ENCODE data around the gene AFF4.

AFF4 gene

GRCh38 chr5:132909702-132910101 lies 53.7 kb downstream of the AFF4 start:
- DNase-seq (ENCODE audit: low read depth, low spot score): no peak
- no peak overlapping the region for H3K4me3 ChIP-seq (ENCODE audit: low read depth, low read length)
- POLR2A ChIA-PET: interaction anchor here (0.6 kb wide), 1 partner anchor 142 kb away, joined by 3 read pairs; no protein-coding TSS in a partner anchor
- TF ChIP-seq CTCF (IDR thresholded peaks at IDR 0.05; ENCODE audit: insufficient read depth, low read length, missing control alignments): no peak
- CTCF ChIA-PET: no interaction called here

GRCh38 chr5:132907161-132907560 lies 56.3 kb downstream of the AFF4 start:
- ChIA-PET CTCF (no interaction called here), POLR2A (no interaction called here)
- no peak for TF ChIP-seq CTCF (IDR thresholded peaks at IDR 0.05; ENCODE audit: insufficient read depth, low read length, missing control alignments)

GRCh38 chr5:132905938-132906337 lies 57.5 kb downstream of the AFF4 start:
- H3K4me3 ChIP-seq (ENCODE audit: low read depth, low read length): no peak overlapping the region
- ChIA-PET POLR2A (interaction anchor here (0.6 kb wide), 1 partner anchor 25 kb away, joined by 4 read pairs; no protein-coding TSS in a partner anchor), CTCF (interaction anchor here (0.9 kb wide), 1 partner anchor 11 kb away, joined by 3 read pairs; no protein-coding TSS in a partner anchor)
- DNase-seq (ENCODE audit: low read depth, low spot score): no peak
- no peak for TF ChIP-seq CTCF (IDR thresholded peaks at IDR 0.05; ENCODE audit: insufficient read depth, low read length, missing control alignments)

More at GRCh38 chr5:132907161-132907560, 56.3 kb downstream of the AFF4 start:
- no peak overlapping the region for H3K4me3 ChIP-seq (ENCODE audit: low read depth, low read length)
- no peak for DNase-seq (ENCODE audit: low read depth, low spot score)

GRCh38 chr5:132901730-132902129 lies 61.7 kb downstream of the AFF4 start:
- no peak for TF ChIP-seq CTCF (IDR thresholded peaks at IDR 0.05; ENCODE audit: insufficient read depth, low read length, missing control alignments)
- no peak overlapping the region for H3K4me3 ChIP-seq (ENCODE audit: low read depth, low read length)
- POLR2A ChIA-PET: no interaction called here

GRCh38 chr5:132901036-132901435 lies 62.4 kb downstream of the AFF4 start:
- DNase-seq (ENCODE audit: low read depth, low spot score): no peak
- TF ChIP-seq CTCF (IDR thresholded peaks at IDR 0.05; ENCODE audit: insufficient read depth, low read length, missing control alignments): no peak
- H3K4me3 ChIP-seq (ENCODE audit: low read depth, low read length): no peak overlapping the region
- ChIA-PET CTCF (interaction anchor here (0.6 to 3.6 kb wide), 4 partner anchors 12 to 18 kb away, joined by 3 to 12 read pairs (median 4); no protein-coding TSS in a partner anchor), POLR2A (no interaction called here)

More at GRCh38 chr5:132901730-132902129, 61.7 kb downstream of the AFF4 start:
- no peak for DNase-seq (ENCODE audit: low read depth, low spot score)
- CTCF ChIA-PET: interaction anchor here (0.6 to 1.3 kb wide), 2 partner anchors 13 kb away, joined by 3 to 4 read pairs; no protein-coding TSS in a partner anchor

GRCh38 chr5:132898094-132898493 lies 65.3 kb downstream of the AFF4 start:
- no peak for TF ChIP-seq CTCF (IDR thresholded peaks at IDR 0.05; ENCODE audit: insufficient read depth, low read length, missing control alignments)
- CTCF ChIA-PET: interaction anchor here (3.6 kb wide), 1 partner anchor 15 kb away, joined by 12 read pairs; no protein-coding TSS in a partner anchor
- POLR2A ChIA-PET: no interaction called here
- DNase-seq (ENCODE audit: low read depth, low spot score): no peak
- no peak overlapping the region for H3K4me3 ChIP-seq (ENCODE audit: low read depth, low read length)
